Kidney epithelial cell (primary cell): Measurements from ENCODE around the gene MT1H. TPM values are rescaled to one million over a fixed set of nuclear protein-coding genes. Genes with fewer than 3 reads are reported as not detected.

Source experiments
- DNase-seq: peaks from one replicate; pipeline ENCODE4 v3.0.0-alpha.2; 2010; ENCODE audit warnings: low read depth
- H3K27me3 ChIP-seq: 2 replicates; pipeline ENCODE4 v1.6.0; 2011; ENCODE audit warnings: low read length; ENCODE audit not compliant: control insufficient read depth, insufficient read depth
- H3K36me3 ChIP-seq: 2 replicates; pipeline ENCODE4 v1.5.1; 2011; ENCODE audit warnings: low read length; ENCODE audit not compliant: control insufficient read depth, insufficient read depth
- H3K4me3 ChIP-seq: 2 replicates; pipeline ENCODE4 v1.5.1; 2011; ENCODE audit warnings: low read depth, mild to moderate bottlenecking, control low read depth, low read length
- total RNA-seq: library from RNA; depleted of rRNA; stranded (reverse); fragments of >200 nt; gene quantifications from 2 replicates; pipeline ENCODE4 v1.2.3, GENCODE V29; 2015
- TF ChIP-seq, protein P1 (sequence below): IDR thresholded peaks from 2 replicates; pipeline ENCODE4 v1.5.1; 2011; ENCODE audit warnings: mild to moderate bottlenecking, moderate library complexity, low read length, control low read depth, inconsistent platforms; ENCODE audit not compliant: insufficient read depth, poor library complexity, severe bottlenecking

Gene MT1H
- total RNA-seq, 1 donor from 2014 or later: not detected

DNA sequence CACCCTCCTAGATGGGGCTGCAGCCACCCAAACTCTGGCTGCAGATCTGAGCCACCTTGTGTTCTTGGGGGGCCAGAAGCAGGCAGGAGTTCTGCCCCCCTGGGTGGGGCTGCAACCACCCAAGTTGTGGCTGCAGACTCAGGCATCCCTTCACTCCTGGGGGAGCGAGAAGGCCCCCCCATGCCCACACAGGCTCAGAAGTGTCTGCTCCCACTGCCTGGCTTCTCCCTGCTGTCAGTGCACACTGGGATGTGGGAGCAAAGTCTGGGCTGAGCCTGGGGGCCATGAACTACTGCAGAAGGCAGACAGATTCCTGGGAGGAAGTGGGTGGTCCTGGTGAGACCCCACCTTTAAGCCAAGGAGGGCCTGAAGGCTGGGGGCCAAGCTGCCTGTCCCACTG is 25.6 kb downstream of the MT1H start:
- Histone ChIP-seq H3K27me3 (no peaks in the 10 kb centered on the region), H3K4me3 (no peak overlapping the region), H3K36me3 (no peaks in the 10 kb centered on the region)
- DNase-seq: no peak
- TF ChIP-seq, protein P1, sequence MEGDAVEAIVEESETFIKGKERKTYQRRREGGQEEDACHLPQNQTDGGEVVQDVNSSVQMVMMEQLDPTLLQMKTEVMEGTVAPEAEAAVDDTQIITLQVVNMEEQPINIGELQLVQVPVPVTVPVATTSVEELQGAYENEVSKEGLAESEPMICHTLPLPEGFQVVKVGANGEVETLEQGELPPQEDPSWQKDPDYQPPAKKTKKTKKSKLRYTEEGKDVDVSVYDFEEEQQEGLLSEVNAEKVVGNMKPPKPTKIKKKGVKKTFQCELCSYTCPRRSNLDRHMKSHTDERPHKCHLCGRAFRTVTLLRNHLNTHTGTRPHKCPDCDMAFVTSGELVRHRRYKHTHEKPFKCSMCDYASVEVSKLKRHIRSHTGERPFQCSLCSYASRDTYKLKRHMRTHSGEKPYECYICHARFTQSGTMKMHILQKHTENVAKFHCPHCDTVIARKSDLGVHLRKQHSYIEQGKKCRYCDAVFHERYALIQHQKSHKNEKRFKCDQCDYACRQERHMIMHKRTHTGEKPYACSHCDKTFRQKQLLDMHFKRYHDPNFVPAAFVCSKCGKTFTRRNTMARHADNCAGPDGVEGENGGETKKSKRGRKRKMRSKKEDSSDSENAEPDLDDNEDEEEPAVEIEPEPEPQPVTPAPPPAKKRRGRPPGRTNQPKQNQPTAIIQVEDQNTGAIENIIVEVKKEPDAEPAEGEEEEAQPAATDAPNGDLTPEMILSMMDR: no peak

DNA sequence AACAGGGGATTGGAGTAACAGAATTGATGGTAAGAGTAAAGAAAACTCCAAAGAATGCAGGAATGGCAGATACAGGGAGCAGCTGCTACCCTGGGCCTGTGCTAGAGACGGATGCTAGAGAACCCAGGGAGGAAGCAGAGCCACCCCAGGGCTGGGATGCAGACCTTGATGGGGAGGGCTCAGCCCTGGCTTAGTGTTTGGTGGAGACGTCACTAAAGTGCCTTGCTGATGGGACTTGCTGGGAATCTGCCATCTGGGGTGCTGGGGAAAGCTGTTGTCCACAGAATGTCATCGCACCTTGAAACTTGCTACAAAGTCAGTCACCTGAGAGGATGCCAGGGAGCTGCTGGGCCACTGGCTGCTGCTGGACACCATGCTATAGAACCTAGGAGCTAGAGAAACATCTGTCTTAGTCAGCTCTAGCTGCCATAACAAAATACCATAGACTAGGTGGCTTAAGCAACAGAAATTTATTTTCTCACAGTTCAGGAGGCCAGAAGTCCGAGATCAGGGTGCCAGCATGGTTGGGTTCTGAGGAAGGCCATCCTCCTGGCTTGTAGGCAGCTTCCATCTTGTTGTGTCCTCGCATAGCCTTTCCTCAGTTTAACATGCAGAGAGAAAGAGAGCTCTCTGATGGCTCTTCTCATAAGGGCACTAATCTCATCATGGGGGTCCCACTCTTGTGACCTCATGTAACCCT is 28.0 kb downstream of the MT1H start:
- H3K27me3 ChIP-seq: no peaks in the 10 kb centered on the region
- TF ChIP-seq, protein P1: no peak
- no peak for DNase-seq
- H3K4me3 ChIP-seq: no peak overlapping the region
- H3K36me3 ChIP-seq: no peaks in the 10 kb centered on the region

DNA sequence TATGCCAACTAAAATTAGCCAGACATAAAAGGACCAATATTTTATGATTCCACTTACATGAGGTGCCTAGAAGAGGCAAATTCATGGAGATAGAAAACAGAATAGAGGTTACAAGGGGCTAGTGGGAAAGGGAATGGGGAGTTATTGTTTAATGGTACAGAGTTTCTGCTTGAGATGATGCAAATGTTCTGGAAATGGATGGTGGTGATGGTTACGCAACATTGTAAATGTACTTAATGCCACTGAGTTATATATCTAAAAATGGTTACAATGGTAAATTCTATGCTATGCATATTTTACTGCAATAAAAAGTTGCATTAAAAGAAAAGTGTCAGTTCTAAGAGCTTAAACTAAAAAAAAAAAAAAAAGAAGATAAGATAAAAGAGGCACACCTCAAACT is 30.6 kb downstream of the MT1H start:
- H3K36me3 ChIP-seq: no peaks in the 10 kb centered on the region
- TF ChIP-seq, protein P1: no peak
- no peak overlapping the region for H3K4me3 ChIP-seq
- DNase-seq: no peak
- no peaks in the 10 kb centered on the region for H3K27me3 ChIP-seq

DNA sequence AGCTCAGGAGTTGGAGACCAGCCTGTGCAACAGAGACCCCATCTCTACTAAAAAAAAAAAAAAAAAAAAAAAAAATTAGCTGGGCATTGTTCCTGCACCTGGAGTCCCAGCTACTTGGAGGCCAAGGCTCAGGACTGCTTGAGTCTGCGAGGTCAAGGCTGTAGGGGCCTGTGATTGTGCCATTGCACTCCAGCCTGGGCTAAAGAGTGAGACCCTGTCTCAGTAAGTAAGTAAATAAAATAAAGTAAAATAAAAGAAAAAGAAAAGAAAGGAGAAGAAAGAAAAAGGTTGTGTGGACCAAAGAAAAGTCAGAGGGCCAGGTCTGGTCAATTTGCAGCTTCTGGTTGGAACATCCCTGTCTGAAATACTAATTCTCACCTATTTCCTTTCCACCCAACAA is 31.0 kb downstream of the MT1H start:
- no peak for DNase-seq
- TF ChIP-seq, protein P1: no peak
- Histone ChIP-seq H3K36me3 (no peaks in the 10 kb centered on the region), H3K4me3 (no peak overlapping the region), H3K27me3 (no peaks in the 10 kb centered on the region)

DNA sequence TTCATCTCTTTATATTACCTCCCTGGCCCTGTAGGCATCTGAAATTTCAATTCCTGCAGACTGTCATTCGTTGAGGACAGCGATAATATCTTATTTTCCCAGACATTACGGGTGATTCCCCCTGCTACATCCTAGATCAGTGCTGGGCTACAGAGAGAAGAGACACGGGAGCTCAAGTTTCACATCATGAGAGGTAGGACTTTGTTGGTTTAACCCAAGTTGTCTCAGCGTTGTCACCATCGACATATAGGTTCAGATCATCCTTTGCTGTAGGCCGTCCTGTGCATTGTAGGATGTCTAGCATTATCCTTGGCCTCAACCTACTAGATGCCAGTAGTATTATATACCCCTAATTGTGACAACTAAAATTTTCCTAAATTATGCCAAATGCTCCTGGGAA is 31.9 kb downstream of the MT1H start:
- TF ChIP-seq, protein P1: no peak
- Histone ChIP-seq H3K27me3 (no peaks in the 10 kb centered on the region), H3K4me3 (no peak overlapping the region), H3K36me3 (no peaks in the 10 kb centered on the region)
- DNase-seq: no peak

DNA sequence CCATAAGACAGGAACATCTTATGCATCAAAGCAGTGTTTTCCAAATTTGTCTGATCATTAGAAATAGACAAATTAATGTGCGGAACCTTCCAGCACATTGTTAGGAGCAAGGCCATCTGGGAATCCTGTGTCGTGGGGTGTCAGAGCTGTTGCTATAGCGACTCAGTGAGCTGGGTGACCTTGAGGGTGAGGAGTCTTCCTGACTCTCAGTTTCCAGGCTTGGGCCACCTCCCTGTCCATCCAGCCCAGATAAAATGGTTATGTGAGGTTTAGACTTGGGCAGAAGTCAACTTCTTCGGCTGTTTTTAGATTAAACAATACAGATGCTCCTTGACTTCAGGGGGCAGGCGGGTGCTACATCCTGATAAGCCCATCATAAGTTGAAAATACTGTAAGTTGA is 33.2 kb downstream of the MT1H start:
- H3K36me3 ChIP-seq: no peaks in the 10 kb centered on the region
- no peak overlapping the region for H3K4me3 ChIP-seq
- TF ChIP-seq, protein P1: no peak
- H3K27me3 ChIP-seq: no peaks in the 10 kb centered on the region
- no peak for DNase-seq
